ENCODE measurements around the gene APBB2.

- TF ChIP-seq CTCF (conservative IDR thresholded peaks at IDR 0.05; ENCODE audit: low read depth, low read length) (no peak), POLR2A (IDR thresholded peaks at IDR 0.05; ENCODE audit: low read depth, low read length) (no peak), RAD21 (IDR thresholded peaks at IDR 0.05; ENCODE audit: low read length) (no peak), USF2 (IDR thresholded peaks at IDR 0.05; ENCODE audit: low read depth, low read length) (no peak), CEBPB (IDR thresholded peaks at IDR 0.05; ENCODE audit: low read depth, low read length) (no peak), RCOR1 (IDR thresholded peaks at IDR 0.05; ENCODE audit: insufficient replicate concordance, low read length) (no peak), FOS (IDR thresholded peaks at IDR 0.05; ENCODE audit: low read depth, low read length) (no peak), MAZ (IDR thresholded peaks at IDR 0.05; ENCODE audit: borderline replicate concordance, low read depth, low read length) (no peak)
These were observed 85.1 kb downstream of the APBB2 start for GRCh38 chr4:41129128-41129754.

All from IMR-90 (cell line).